ENCODE measurements around the gene EEFSEC.

DNA sequence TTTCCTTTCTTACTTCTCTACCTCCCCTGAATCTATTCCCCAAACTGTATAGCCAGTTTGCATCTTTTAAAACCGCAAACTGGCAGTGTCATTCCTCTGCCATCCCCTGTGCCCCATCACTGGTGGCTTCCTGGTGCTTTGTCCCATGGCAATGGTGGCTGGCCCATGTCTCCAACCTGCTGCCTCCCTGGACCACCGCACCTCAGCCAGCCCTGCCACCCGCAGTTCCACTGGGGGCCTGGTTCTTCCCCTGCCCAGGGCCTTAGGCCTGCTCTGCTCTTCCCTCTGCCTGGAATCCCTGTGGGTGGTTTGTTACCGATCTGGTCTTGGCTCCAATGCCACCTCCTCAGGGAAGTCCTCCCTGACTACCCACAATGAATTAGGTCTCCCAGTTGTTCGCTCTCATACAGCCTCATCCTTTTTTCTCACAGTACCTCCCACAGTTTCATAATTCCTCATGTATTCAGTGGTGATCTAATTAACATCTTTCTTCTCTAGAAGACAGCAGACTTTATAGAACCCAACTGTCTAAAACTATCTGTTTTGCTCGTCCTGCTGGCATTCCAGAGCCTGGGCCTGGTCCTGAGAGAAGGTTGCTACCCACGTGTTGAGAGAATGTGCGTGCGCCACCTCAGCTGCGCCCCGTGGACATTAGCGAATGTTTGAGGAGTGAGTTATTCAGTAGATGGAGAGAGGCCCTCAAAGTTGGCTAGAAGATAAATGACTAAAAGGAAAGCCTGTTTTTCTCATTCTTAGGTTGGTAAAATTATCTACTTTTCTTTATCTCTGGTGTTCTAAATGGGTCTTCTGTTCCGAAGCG is 183.3 kb downstream of the EEFSEC start:
- TF ChIP-seq, protein P1, sequence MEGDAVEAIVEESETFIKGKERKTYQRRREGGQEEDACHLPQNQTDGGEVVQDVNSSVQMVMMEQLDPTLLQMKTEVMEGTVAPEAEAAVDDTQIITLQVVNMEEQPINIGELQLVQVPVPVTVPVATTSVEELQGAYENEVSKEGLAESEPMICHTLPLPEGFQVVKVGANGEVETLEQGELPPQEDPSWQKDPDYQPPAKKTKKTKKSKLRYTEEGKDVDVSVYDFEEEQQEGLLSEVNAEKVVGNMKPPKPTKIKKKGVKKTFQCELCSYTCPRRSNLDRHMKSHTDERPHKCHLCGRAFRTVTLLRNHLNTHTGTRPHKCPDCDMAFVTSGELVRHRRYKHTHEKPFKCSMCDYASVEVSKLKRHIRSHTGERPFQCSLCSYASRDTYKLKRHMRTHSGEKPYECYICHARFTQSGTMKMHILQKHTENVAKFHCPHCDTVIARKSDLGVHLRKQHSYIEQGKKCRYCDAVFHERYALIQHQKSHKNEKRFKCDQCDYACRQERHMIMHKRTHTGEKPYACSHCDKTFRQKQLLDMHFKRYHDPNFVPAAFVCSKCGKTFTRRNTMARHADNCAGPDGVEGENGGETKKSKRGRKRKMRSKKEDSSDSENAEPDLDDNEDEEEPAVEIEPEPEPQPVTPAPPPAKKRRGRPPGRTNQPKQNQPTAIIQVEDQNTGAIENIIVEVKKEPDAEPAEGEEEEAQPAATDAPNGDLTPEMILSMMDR (IDR thresholded peaks at IDR 0.05; ENCODE audit: low read depth, low read length): no peak
- no peak for TF ChIP-seq EZH2phosphoT487 (IDR thresholded peaks at IDR 0.05; ENCODE audit: low read depth)

All from OCI-LY3 (cell line).